GM12878 (cell line): ENCODE measurements around the gene TSPAN12. TPM values are rescaled to one million over a fixed set of nuclear protein-coding genes. Genes with fewer than 3 reads are reported as not detected.

Source experiments
- ATAC-seq: fragments of 200-7000 bp; cut with Tn5 transposase; 3 replicates; pipeline ENCODE4 v1.9.1; 2020; ENCODE audit warnings: mild to moderate bottlenecking, moderate library complexity
- BruUV-seq: library from RNA; stranded (reverse); fragments of 400-500 nt; replicated peaks from 2 replicates; lab custom pipeline; 2021; lab: Mats Ljungman, UMichigan
- CTCF ChIA-PET: fragments of 300-600 bp; sonication (Branson Sonifier 250); formaldehyde crosslinking; extraction: SDS; loops from one replicate; lab custom pipeline; 2021; ENCODE audit warnings: inconsistent platforms; lab: Yijun Ruan, JAX
- POLR2A ChIA-PET: fragments of 350-600 bp; formaldehyde crosslinking; extraction: SDS; loops from one replicate; lab custom pipeline; 2021; ENCODE audit warnings: inconsistent platforms; lab: Charles Lee
- RAD21 ChIA-PET: fragments of 300-600 bp; sonication (Branson Sonifier 250); formaldehyde crosslinking; loops from one replicate; lab custom pipeline; 2023; ENCODE audit warnings: antibody characterized with exemption; ENCODE audit not compliant: unreplicated experiment; lab: Charles Lee
- SMC1A ChIA-PET: fragments of 300-600 bp; sonication (Branson Sonifier 250); formaldehyde crosslinking; loops from one replicate; lab custom pipeline; 2023; ENCODE audit not compliant: unreplicated experiment, uncharacterized antibody; lab: Charles Lee
- DNase-seq: peaks from one replicate; pipeline ENCODE4 v3.0.0-alpha.2; 2011; ENCODE audit warnings: low read depth, low spot score
- FAIRE-seq: peaks from 3 replicates; lab custom pipeline; 2011; peaks lifted over from hg19 to GRCh38; lab: Jason Lieb, UNC
- H2AFZ ChIP-seq: 2 replicates; pipeline ENCODE4 v1.6.0; 2011; ENCODE audit warnings: low read depth, low read length, control low read depth; ENCODE audit not compliant: control insufficient read depth
- H3K27ac ChIP-seq: 2 replicates; pipeline ENCODE4 v1.5.1; 2011; ENCODE audit warnings: control low read depth; ENCODE audit not compliant: control insufficient read depth, insufficient read depth
- H3K27me3 ChIP-seq, 2 experiments: replicated peaks in 1 of 2; 2 replicates each; pipeline versions ENCODE4 v1.6.0 to v1.6.1; 2011; ENCODE audit warnings: low read length in 1 of 2; ENCODE audit not compliant: control insufficient read depth in 2 of 2, insufficient read depth in 2 of 2
- H3K36me3 ChIP-seq, 2 experiments: 2 replicates each; pipeline ENCODE4 v1.5.1; 2011; ENCODE audit warnings: low read length in 1 of 2; ENCODE audit not compliant: control insufficient read depth in 2 of 2, insufficient read depth in 2 of 2
- H3K4me1 ChIP-seq: 2 replicates; pipeline ENCODE4 v1.6.1; 2011; ENCODE audit warnings: mild to moderate bottlenecking, low read length, moderate library complexity, mixed read lengths; ENCODE audit not compliant: control insufficient read depth, insufficient read depth
- H3K4me2 ChIP-seq: 2 replicates; pipeline ENCODE4 v1.6.0; 2011; ENCODE audit warnings: control low read depth; ENCODE audit not compliant: control insufficient read depth, insufficient read depth
- H3K4me3 ChIP-seq: fragments of 200-600 bp; sonication (generic); 2 replicates; pipeline ENCODE4 v1.5.1; 2016
- H3K79me2 ChIP-seq: 2 replicates; pipeline ENCODE4 v1.6.0; 2011; ENCODE audit warnings: low read length; ENCODE audit not compliant: control insufficient read depth, insufficient read depth
- H3K9ac ChIP-seq: 2 replicates; pipeline ENCODE4 v1.8.0; 2011; ENCODE audit warnings: low read length, control low read depth, mixed read lengths; ENCODE audit not compliant: control insufficient read depth, insufficient read depth
- H3K9me3 ChIP-seq: replicated peaks from 3 replicates; pipeline ENCODE4 v1.5.1; 2011; ENCODE audit warnings: mild to moderate bottlenecking, low read length; ENCODE audit not compliant: control insufficient read depth, insufficient read depth
- H4K20me1 ChIP-seq: 2 replicates; pipeline ENCODE4 v1.6.0; 2011; ENCODE audit not compliant: control insufficient read depth, insufficient read depth
- CBX3 ChIP-seq: fragments of 200-600 bp; sonication (generic); IDR thresholded peaks from 2 replicates; pipeline ENCODE4 v1.6.1; 2016; ENCODE audit warnings: low read depth, borderline replicate concordance
- CREB1 ChIP-seq: IDR thresholded peaks from 2 replicates; pipeline ENCODE4 v1.6.1; 2012; ENCODE audit warnings: low read depth, mild to moderate bottlenecking, inconsistent platforms
- SUZ12 ChIP-seq: fragments of 200-600 bp; sonication (generic); IDR thresholded peaks from one replicate; pipeline ENCODE4 v1.6.1; 2018; ENCODE audit warnings: antibody characterized with exemption, mild to moderate bottlenecking; ENCODE audit not compliant: unreplicated experiment
- WRNIP1 ChIP-seq: IDR thresholded peaks from 2 replicates; pipeline ENCODE4 v1.6.1; 2011; ENCODE audit warnings: low read depth, low read length, improper control_type of control experiment, borderline replicate concordance
- YBX1 ChIP-seq: fragments of 450-650 bp; IDR thresholded peaks from 2 replicates; pipeline ENCODE4 v1.6.1; 2016; ENCODE audit warnings: antibody characterized with exemption
- ZZZ3 ChIP-seq: IDR thresholded peaks from 2 replicates; pipeline ENCODE4 v1.6.1; 2011; ENCODE audit warnings: low read depth; ENCODE audit not compliant: control insufficient read depth, insufficient read length
- WGBS: methylation state at CpG from one replicate; pipeline ENCODE4 v1.1.6; 2016; ENCODE audit warnings: low lambda C conversion rate; ENCODE audit not compliant: insufficient replicate concordance, insufficient coverage; ENCODE audit errors: missing lambda C conversion rate; 5-methylcytosine and 5-hydroxymethylcytosine counted together
- in situ Hi-C: fragments of 300-500 bp; cut with MboI; formaldehyde crosslinking; loops from 9 replicates; pipeline ENCODE4 v1.14.3; 2018; ENCODE audit warnings: mixed read lengths
- intact Hi-C: fragments of 100-400 bp; cut with micrococcal nuclease; formaldehyde crosslinking; loops from one replicate; pipeline ENCODE4 v1.14.2; 2022; ENCODE audit not compliant: unreplicated experiment
- polyA plus RNA-seq, 11 experiments: library from polyadenylated mRNA; depleted of rRNA in 4 of 11; unstranded in 6 of 11; stranded (reverse) in 5 of 11; fragments of >200 nt; fragmentation: Nextera tagmentation in 4 of 11; fragmentation: Illumina TruSeq in 1 of 11; extraction: Ambion mirVana in 4 of 11; extraction: Trizol in 1 of 11; gene quantifications; 1 replicate in 1 of 11; 2 replicates in 10 of 11; pipeline versions ENCODE4 v1.2.1 to v1.2.3, GENCODE V29; 2011 to 2016; ENCODE audit warnings: inconsistent platforms in 2 of 11, missing spikeins in 2 of 11, low read depth in 1 of 11
- total RNA-seq, 4 experiments: library from RNA; depleted of rRNA in 3 of 4; stranded (reverse); fragments of >200 nt in 3 of 4; fragmentation: Illumina TruSeq in 1 of 4; extraction: Trizol in 1 of 4; gene quantifications; 2 replicates each; pipeline versions ENCODE4 v1.2.1 to v1.2.3, GENCODE V29; 2013 to 2021
- TF ChIP-seq, protein P1 (sequence below): fragments of 450-650 bp; IDR thresholded peaks from 2 replicates; pipeline ENCODE4 v1.6.1; 2014; ENCODE audit warnings: mild to moderate bottlenecking

TSPAN12 gene
- total and polyA plus RNA-seq, 10 of the 15 experiments (the other 5 are each of a cell fraction or from before 2014, with no cell fraction given) = 0.67 to 110 (median 1.3) TPM

DNA sequence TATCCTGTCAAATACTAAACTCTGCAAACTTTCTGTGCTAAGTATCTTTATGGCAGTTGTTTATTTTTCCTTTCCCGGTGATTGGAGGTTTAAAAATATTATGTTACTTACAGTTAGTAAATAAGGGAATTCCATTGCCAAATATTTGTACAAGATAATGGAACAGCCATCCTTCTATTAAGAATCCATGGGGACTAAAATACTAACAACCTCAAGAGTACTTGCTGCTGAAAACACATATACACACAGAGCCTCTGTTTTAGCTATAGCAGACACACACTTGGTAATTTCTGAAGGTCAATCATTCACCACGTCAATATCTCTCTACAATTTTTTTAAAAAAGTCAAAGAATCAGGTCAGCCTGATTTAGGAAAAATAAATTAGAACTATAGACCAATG lies 32.4 kb downstream of the TSPAN12 start:
- no peak for TF ChIP-seq YBX1
- no peak for TF ChIP-seq ZZZ3
- no peak for TF ChIP-seq WRNIP1
- no peak for TF ChIP-seq SUZ12
- no peak for TF ChIP-seq CBX3
- no peak for TF ChIP-seq CREB1
- TF ChIP-seq, protein P1, sequence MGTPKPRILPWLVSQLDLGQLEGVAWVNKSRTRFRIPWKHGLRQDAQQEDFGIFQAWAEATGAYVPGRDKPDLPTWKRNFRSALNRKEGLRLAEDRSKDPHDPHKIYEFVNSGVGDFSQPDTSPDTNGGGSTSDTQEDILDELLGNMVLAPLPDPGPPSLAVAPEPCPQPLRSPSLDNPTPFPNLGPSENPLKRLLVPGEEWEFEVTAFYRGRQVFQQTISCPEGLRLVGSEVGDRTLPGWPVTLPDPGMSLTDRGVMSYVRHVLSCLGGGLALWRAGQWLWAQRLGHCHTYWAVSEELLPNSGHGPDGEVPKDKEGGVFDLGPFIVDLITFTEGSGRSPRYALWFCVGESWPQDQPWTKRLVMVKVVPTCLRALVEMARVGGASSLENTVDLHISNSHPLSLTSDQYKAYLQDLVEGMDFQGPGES = no peak
- RAD21 ChIA-PET = interaction anchor here (0.8 to 1.9 kb wide), 5 partner anchors 13 to 106 kb away, joined by 3 to 14 read pairs (median 3); no protein-coding TSS in a partner anchor
- SMC1A ChIA-PET = interaction anchor here (0.7 to 2.9 kb wide), 11 partner anchors 8 to 36 kb away, joined by 3 to 13 read pairs (median 6); partner anchors contain the start of gene TSPAN12
- POLR2A ChIA-PET = interaction anchor here (1.3 to 4.2 kb wide), 3 partner anchors 13 to 32 kb away, joined by 4 to 25 read pairs (median 8); no protein-coding TSS in a partner anchor
- H3K4me3 ChIP-seq = no peak overlapping the region
- in situ Hi-C loops = no loop called here
- CTCF ChIA-PET = interaction anchor here (0.8 to 3.3 kb wide), 9 partner anchors 8 to 116 kb away, joined by 3 to 25 read pairs (median 6); partner anchors contain the start of gene TSPAN12
- no peak overlapping the region for H3K9ac ChIP-seq
- no peak overlapping the region for H2AFZ ChIP-seq
- WGBS = 17% methylated on average over 2 of the region's 2 CpGs
- peaks cover 1% of the 10 kb centered on the region; the same call in 2 of the 3 replicates for H3K9me3 ChIP-seq
- no peaks in the 10 kb centered on the region for H3K27me3 ChIP-seq
- ATAC-seq (no peak), DNase-seq (no peak), FAIRE-seq (no peak)
- intact Hi-C loops = no loop called here
- no peaks in the 10 kb centered on the region for H3K79me2 ChIP-seq
- no peaks in the 10 kb centered on the region for H4K20me1 ChIP-seq
- no peaks in the 10 kb centered on the region for H3K4me1 ChIP-seq
- no peak overlapping the region for H3K27ac ChIP-seq
- no peak overlapping the region for H3K4me2 ChIP-seq
- no peaks in the 10 kb centered on the region; a peak in 2 of 4 replicates for H3K36me3 ChIP-seq
- no TSS peak for BruUV-seq
